CD8-positive, alpha-beta memory T cell (primary cell): ENCODE results near the gene S1PR3. TPM values are rescaled to one million over a fixed set of nuclear protein-coding genes. Genes with fewer than 3 reads are reported as not detected.

ENCODE experiments used
- CTCF ChIA-PET: fragments of 350-600 bp; sonication (Branson Sonifier 250); formaldehyde crosslinking; loops from one replicate; lab custom pipeline; 2021; ENCODE audit warnings: antibody characterized with exemption; lab: Charles Lee
- POLR2A ChIA-PET: fragments of 350-600 bp; sonication (Branson Sonifier 250); formaldehyde crosslinking; loops from one replicate; lab custom pipeline; 2021; ENCODE audit warnings: antibody characterized with exemption; lab: Charles Lee
- DNase-seq, 5 donors: peaks; one replicate each; pipeline versions ENCODE4 v3.0.0 to v3.0.0-alpha.2; 2020 to 2022; ENCODE audit warnings: mixed read lengths in 1 of 5
- H3K27ac ChIP-seq: one replicate; pipeline ENCODE4 v1.7.0; 2013; ENCODE audit warnings: low read depth, mild to moderate bottlenecking, low read length, moderate library complexity
- H3K27me3 ChIP-seq: 2 replicates; pipeline ENCODE4 v1.7.0; 2013; ENCODE audit warnings: low read length, mild to moderate bottlenecking; ENCODE audit not compliant: insufficient read depth, poor library complexity, severe bottlenecking
- H3K36me3 ChIP-seq: 2 replicates; pipeline ENCODE4 v1.7.0; 2013; ENCODE audit warnings: mild to moderate bottlenecking, low read length, moderate library complexity; ENCODE audit not compliant: insufficient read depth
- H3K4me1 ChIP-seq: 2 replicates; pipeline ENCODE4 v1.7.0; 2013; ENCODE audit warnings: mild to moderate bottlenecking, low read length, moderate library complexity; ENCODE audit not compliant: insufficient read depth
- H3K4me3 ChIP-seq: 2 replicates; pipeline ENCODE4 v1.7.0; 2013; ENCODE audit warnings: mild to moderate bottlenecking, low read length
- H3K9me3 ChIP-seq: 2 replicates; pipeline ENCODE4 v1.7.0; 2013; ENCODE audit warnings: mild to moderate bottlenecking, low read length
- H3K27ac Mint-ChIP-seq, 8 donors: one replicate each; pipeline ENCODE4 v1.8.0; 2020 to 2021; ENCODE audit warnings: mixed read lengths in 8 of 8, mild to moderate bottlenecking in 6 of 8, inconsistent platforms in 3 of 8, moderate library complexity in 3 of 8
- H3K27me3 Mint-ChIP-seq, 2 donors: one replicate each; pipeline ENCODE4 v1.8.0; 2020 to 2021; ENCODE audit warnings: mixed read lengths in 2 of 2, mild to moderate bottlenecking in 1 of 2, moderate library complexity in 1 of 2
- H3K36me3 Mint-ChIP-seq, 3 donors: one replicate each; pipeline ENCODE4 v1.8.0; 2020 to 2021; ENCODE audit warnings: mixed read lengths in 3 of 3, inconsistent platforms in 1 of 3, mild to moderate bottlenecking in 1 of 3
- H3K4me1 Mint-ChIP-seq, 3 donors: one replicate each; pipeline ENCODE4 v1.8.0; 2020 to 2021; ENCODE audit warnings: mixed read lengths in 3 of 3, inconsistent platforms in 1 of 3, mild to moderate bottlenecking in 1 of 3
- H3K4me3 Mint-ChIP-seq, 7 donors: one replicate each; pipeline ENCODE4 v1.8.0; 2020 to 2021; ENCODE audit warnings: mixed read lengths in 7 of 7, mild to moderate bottlenecking in 6 of 7, moderate library complexity in 4 of 7, inconsistent platforms in 2 of 7
- H3K9me3 Mint-ChIP-seq, 5 donors: one replicate each; pipeline ENCODE4 v1.8.0; 2020 to 2022; ENCODE audit warnings: mixed read lengths in 5 of 5, mild to moderate bottlenecking in 3 of 5, moderate library complexity in 2 of 5, inconsistent platforms in 1 of 5
- polyA plus RNA-seq: library from polyadenylated mRNA; unstranded; fragments of 300-500 nt; fragmentation: Illumina TruSeq; gene quantifications from one replicate; pipeline ENCODE4 v1.2.3, GENCODE V29; 2021
- total RNA-seq, 2 experiments: library from RNA; stranded (reverse); gene quantifications; one replicate each; pipeline ENCODE4 v1.2.3, GENCODE V29; 2021

S1PR3 gene
- total and polyA plus RNA-seq, 3 experiments from 2014 or later = 0.80 to 0.90 TPM; not detected in 1

GRCh38 chr9:88959727-88960469 is 31.4 kb upstream of the S1PR3 start:
- Mint-ChIP-seq H3K27ac (no peak overlapping the region), H3K9me3 (peaks cover 0 to 4% (median 0%) of the 10 kb centered on the region in 5 donors), H3K4me3 (no peak overlapping the region), H3K36me3 (no peaks in the 10 kb centered on the region), H3K4me1 (no peaks in the 10 kb centered on the region), H3K27me3 (peaks cover 9 to 21% of the 10 kb centered on the region in 2 donors)
- DNase-seq = no peak
- no peak overlapping the region for H3K4me3 ChIP-seq
- no peaks in the 10 kb centered on the region for H3K36me3 ChIP-seq
- ChIA-PET CTCF (no interaction called here), POLR2A (no interaction called here)
- H3K27ac ChIP-seq = no peak overlapping the region
- no peaks in the 10 kb centered on the region for H3K4me1 ChIP-seq
- no peaks in the 10 kb centered on the region for H3K9me3 ChIP-seq
- H3K27me3 ChIP-seq = no peaks in the 10 kb centered on the region

- Histone ChIP-seq H3K27ac (no peak overlapping the region), H3K9me3 (no peaks in the 10 kb centered on the region), H3K27me3 (no peaks in the 10 kb centered on the region), H3K4me1 (no peaks in the 10 kb centered on the region), H3K36me3 (no peaks in the 10 kb centered on the region), H3K4me3 (no peak overlapping the region)
- no peak overlapping the region for H3K4me3 Mint-ChIP-seq
- no peaks in the 10 kb centered on the region for H3K36me3 Mint-ChIP-seq
- H3K4me1 Mint-ChIP-seq = no peaks in the 10 kb centered on the region
- ChIA-PET CTCF (no interaction called here), POLR2A (no interaction called here)
- H3K27ac Mint-ChIP-seq = no peak overlapping the region
- peaks cover 2 to 15% of the 10 kb centered on the region in 2 donors for H3K27me3 Mint-ChIP-seq
- no peak for DNase-seq
- H3K9me3 Mint-ChIP-seq = peaks cover 0 to 2% (median 0%) of the 10 kb centered on the region in 5 donors
These were observed 30.6 kb upstream of the S1PR3 start for GRCh38 chr9:88960632-88961031.

- CTCF ChIA-PET = no interaction called here
- no peaks in the 10 kb centered on the region for H3K36me3 Mint-ChIP-seq
- Histone ChIP-seq H3K36me3 (no peaks in the 10 kb centered on the region), H3K27ac (no peak overlapping the region), H3K4me3 (no peak overlapping the region), H3K4me1 (no peaks in the 10 kb centered on the region), H3K9me3 (no peaks in the 10 kb centered on the region), H3K27me3 (no peaks in the 10 kb centered on the region)
- POLR2A ChIA-PET = no interaction called here
- H3K9me3 Mint-ChIP-seq = no peaks in the 10 kb centered on the region
- H3K4me3 Mint-ChIP-seq = no peak overlapping the region
- no peak for DNase-seq
- H3K27ac Mint-ChIP-seq = no peak overlapping the region
- H3K27me3 Mint-ChIP-seq = peaks cover 0 to 9% of the 10 kb centered on the region in 2 donors
- no peaks in the 10 kb centered on the region for H3K4me1 Mint-ChIP-seq
These were observed 25.8 kb upstream of the S1PR3 start for GRCh38 chr9:88965473-88965872.

GRCh38 chr9:88966894-88967676 is 24.2 kb upstream of the S1PR3 start:
- Histone ChIP-seq H3K9me3 (no peaks in the 10 kb centered on the region), H3K4me3 (no peak overlapping the region), H3K4me1 (no peaks in the 10 kb centered on the region), H3K36me3 (no peaks in the 10 kb centered on the region), H3K27ac (no peak overlapping the region), H3K27me3 (no peaks in the 10 kb centered on the region)
- DNase-seq = no peak
- H3K4me3 Mint-ChIP-seq = no peak overlapping the region
- no peaks in the 10 kb centered on the region for H3K9me3 Mint-ChIP-seq
- H3K4me1 Mint-ChIP-seq = no peaks in the 10 kb centered on the region
- H3K27me3 Mint-ChIP-seq = peaks cover 0 to 4% of the 10 kb centered on the region in 2 donors
- ChIA-PET POLR2A (no interaction called here), CTCF (no interaction called here)
- no peaks in the 10 kb centered on the region for H3K36me3 Mint-ChIP-seq
- peak overlapping the region in 1 of 8 donors; percentile 72 for H3K27ac Mint-ChIP-seq

- H3K9me3 Mint-ChIP-seq = no peaks in the 10 kb centered on the region
- POLR2A ChIA-PET = no interaction called here
- H3K4me1 Mint-ChIP-seq = no peaks in the 10 kb centered on the region
- H3K27me3 Mint-ChIP-seq = peaks cover 0 to 4% of the 10 kb centered on the region in 2 donors
- DNase-seq = no peak
- CTCF ChIA-PET = no interaction called here
- H3K27ac Mint-ChIP-seq = no peak overlapping the region
- no peaks in the 10 kb centered on the region for H3K36me3 Mint-ChIP-seq
- no peak overlapping the region for H3K4me3 Mint-ChIP-seq
- Histone ChIP-seq H3K4me1 (no peaks in the 10 kb centered on the region), H3K36me3 (no peaks in the 10 kb centered on the region), H3K27ac (no peak overlapping the region), H3K27me3 (no peaks in the 10 kb centered on the region), H3K4me3 (no peak overlapping the region), H3K9me3 (no peaks in the 10 kb centered on the region)
These were observed 22.5 kb upstream of the S1PR3 start for GRCh38 chr9:88968799-88969198.

- H3K27ac Mint-ChIP-seq = no peak overlapping the region
These were observed 21.5 kb upstream of the S1PR3 start for GRCh38 chr9:88969646-88970373.

GRCh38 chr9:88971131-88971960 is 19.9 kb upstream of the S1PR3 start:
- no peaks in the 10 kb centered on the region for H3K36me3 ChIP-seq
- ChIA-PET CTCF (no interaction called here), POLR2A (no interaction called here)
- peaks cover 0 to 4% of the 10 kb centered on the region in 2 donors for H3K27me3 Mint-ChIP-seq
- H3K4me1 ChIP-seq = no peaks in the 10 kb centered on the region
- no peaks in the 10 kb centered on the region for H3K36me3 Mint-ChIP-seq
- no peaks in the 10 kb centered on the region for H3K27me3 ChIP-seq
- no peaks in the 10 kb centered on the region for H3K4me1 Mint-ChIP-seq
- no peak overlapping the region for H3K4me3 Mint-ChIP-seq
- no peak for DNase-seq
- H3K4me3 ChIP-seq = no peak overlapping the region
- H3K9me3 Mint-ChIP-seq = no peaks in the 10 kb centered on the region
- H3K27ac Mint-ChIP-seq = peak overlapping the region in 1 of 8 donors; percentile 33
- H3K9me3 ChIP-seq = no peaks in the 10 kb centered on the region
- H3K27ac ChIP-seq = no peak overlapping the region

More at GRCh38 chr9:88969646-88970373, 21.5 kb upstream of the S1PR3 start:
- DNase-seq = no peak
- no peaks in the 10 kb centered on the region for H3K36me3 Mint-ChIP-seq
- Histone ChIP-seq H3K27ac (no peak overlapping the region), H3K4me1 (no peaks in the 10 kb centered on the region), H3K36me3 (no peaks in the 10 kb centered on the region), H3K4me3 (no peak overlapping the region), H3K9me3 (no peaks in the 10 kb centered on the region), H3K27me3 (no peaks in the 10 kb centered on the region)
- H3K27me3 Mint-ChIP-seq = peaks cover 0 to 4% of the 10 kb centered on the region in 2 donors
- no peaks in the 10 kb centered on the region for H3K4me1 Mint-ChIP-seq
- no peak overlapping the region for H3K4me3 Mint-ChIP-seq
- POLR2A ChIA-PET = no interaction called here
- H3K9me3 Mint-ChIP-seq = no peaks in the 10 kb centered on the region
- CTCF ChIA-PET = no interaction called here
